Vagina (tissue), 2 donors: ENCODE data around the gene SMTN.

Experiments used
- CTCF ChIP-seq, 3 experiments: fragments of 450-650 bp in 2 of 3; fragments of 200-600 bp in 1 of 3; sonication (generic) in 1 of 3; IDR thresholded peaks; one replicate each; pipeline ENCODE4 v1.5.1; 2017 to 2019; ENCODE audit warnings: antibody characterized with exemption in 3 of 3, mild to moderate bottlenecking in 2 of 3, moderate library complexity in 2 of 3
- POLR2A ChIP-seq, 2 donors: fragments of 450-650 bp; IDR thresholded peaks; one replicate each; pipeline ENCODE4 v1.6.1; 2017; ENCODE audit warnings: antibody characterized with exemption in 2 of 2, mild to moderate bottlenecking in 2 of 2, moderate library complexity in 2 of 2
- POLR2AphosphoS5 ChIP-seq, 2 donors: sonication (generic); formaldehyde crosslinking; IDR thresholded peaks; one replicate each; pipeline ENCODE4 v1.9.0; 2017; ENCODE audit warnings: antibody characterized with exemption in 2 of 2, mild to moderate bottlenecking in 2 of 2, low read depth in 1 of 2; ENCODE audit not compliant: insufficient read depth in 1 of 2

- TF ChIP-seq CTCF (IDR thresholded peaks at IDR 0.05) (no peak), POLR2A (IDR thresholded peaks at IDR 0.05) (no peak), POLR2AphosphoS5 (IDR thresholded peaks at IDR 0.05; ENCODE audit: insufficient read depth in 1 of 2, low read depth in 1 of 2) (peak; percentile 94)
Observed at GRCh38 chr22:31055635-31056159, 25.4 kb upstream of the SMTN start.
